HepG2 (cell line): ENCODE data around the gene PLA2R1. TPM values are rescaled to one million over a fixed set of nuclear protein-coding genes. Genes with fewer than 3 reads are reported as not detected.

Source experiments
- ATAC-seq: fragments of 200-7000 bp; cut with Tn5 transposase; 3 replicates; pipeline ENCODE4 v1.9.1; 2020; ENCODE audit warnings: mild to moderate bottlenecking, moderate library complexity
- BruUV-seq: library from RNA; stranded (reverse); fragments of 400-500 nt; replicated peaks from 2 replicates; lab custom pipeline; 2021; lab: Mats Ljungman, UMichigan
- CTCF ChIA-PET: fragments of 300-600 bp; formaldehyde crosslinking; extraction: SDS; loops from one replicate; lab custom pipeline; 2021; ENCODE audit warnings: low total read pairs, inconsistent platforms, low intra/inter-chr PET ratio; lab: Yijun Ruan, JAX
- POLR2A ChIA-PET: fragments of 350-600 bp; sonication (Branson Sonifier 250); formaldehyde crosslinking; loops from one replicate; lab custom pipeline; 2020; ENCODE audit warnings: antibody characterized with exemption, inconsistent platforms; lab: Yijun Ruan, JAX
- DNase-seq: peaks from one replicate; pipeline ENCODE4 v3.0.0-alpha.2; 2015; ENCODE audit warnings: low spot score
- FAIRE-seq: peaks from 3 replicates; lab custom pipeline; 2011; peaks lifted over from hg19 to GRCh38; lab: Jason Lieb, UNC
- H2AFZ ChIP-seq: one replicate; pipeline ENCODE4 v1.6.1; 2011; ENCODE audit warnings: low read length, inconsistent platforms
- H3K27ac ChIP-seq: fragments of 300-600 bp; 3 replicates; pipeline ENCODE4 v1.8.0; 2011; ENCODE audit warnings: mixed run types, mild to moderate bottlenecking, mixed read lengths, low read length, inconsistent platforms; ENCODE audit not compliant: insufficient read depth; ENCODE audit errors: extremely low read length
- H3K27me3 ChIP-seq, 2 experiments: fragments of 200-600 bp in 1 of 2; 2 replicates in 1 of 2; 3 replicates in 1 of 2; pipeline versions ENCODE4 v1.6.0 to v1.8.0; 2011; ENCODE audit warnings: low read length in 2 of 2, mild to moderate bottlenecking in 2 of 2, moderate library complexity in 2 of 2, inconsistent platforms in 1 of 2; ENCODE audit not compliant: insufficient read depth in 2 of 2, control insufficient read depth in 1 of 2
- H3K36me3 ChIP-seq, 2 experiments: fragments of 200-600 bp in 1 of 2; replicated peaks in 1 of 2; 2 replicates in 1 of 2; 3 replicates in 1 of 2; pipeline versions ENCODE4 v1.5.1 to v1.8.0; 2011; ENCODE audit warnings: low read length in 2 of 2, inconsistent platforms in 1 of 2; ENCODE audit not compliant: insufficient read depth in 2 of 2, control insufficient read depth in 1 of 2
- H3K4me1 ChIP-seq: 2 replicates; pipeline ENCODE4 v1.5.1; 2012; ENCODE audit warnings: low read length, inconsistent platforms; ENCODE audit not compliant: insufficient read depth
- H3K4me2 ChIP-seq: 2 replicates; pipeline ENCODE4 v1.6.0; 2011; ENCODE audit warnings: low read depth, low read length, inconsistent platforms
- H3K4me3 ChIP-seq, 3 experiments: fragments of 200-600 bp in 1 of 3; sonication (generic), shearing (Covaris generic) in 1 of 3; replicated peaks in 1 of 3; 2 replicates each; pipeline ENCODE4 v1.5.1; 2011 to 2016; ENCODE audit warnings: low read length in 3 of 3, inconsistent platforms in 2 of 3, low read depth in 2 of 3, mild to moderate bottlenecking in 2 of 3, control low read depth in 1 of 3, mixed read lengths in 1 of 3; ENCODE audit not compliant: insufficient read depth in 1 of 3
- H3K79me2 ChIP-seq: one replicate; pipeline ENCODE4 v1.6.1; 2011; ENCODE audit warnings: low read length, inconsistent platforms; ENCODE audit not compliant: insufficient read depth
- H3K9ac ChIP-seq: 2 replicates; pipeline ENCODE4 v1.6.0; 2011; ENCODE audit warnings: mild to moderate bottlenecking, low read depth, low read length, inconsistent platforms; ENCODE audit not compliant: insufficient read depth
- H3K9me3 ChIP-seq: 2 replicates; pipeline ENCODE4 v1.5.1; 2012; ENCODE audit warnings: mild to moderate bottlenecking, low read length
- H4K20me1 ChIP-seq: 2 replicates; pipeline ENCODE4 v1.6.0; 2011; ENCODE audit warnings: inconsistent platforms, mild to moderate bottlenecking, low read length, moderate library complexity; ENCODE audit not compliant: insufficient read depth
- CBX1 ChIP-seq: IDR thresholded peaks from one replicate; pipeline ENCODE4 v1.6.1; 2016; ENCODE audit warnings: antibody characterized with exemption, low read depth
- CBX5 ChIP-seq: sonication (generic); formaldehyde crosslinking; IDR thresholded peaks from 2 replicates; pipeline ENCODE4 v1.4.0; 2020; ENCODE audit warnings: missing genetic modification reagents, borderline replicate concordance
- EHMT2 ChIP-seq: fragments of 200-600 bp; sonication (generic); IDR thresholded peaks from 2 replicates; pipeline ENCODE4 v1.7.0; 2017; ENCODE audit warnings: antibody characterized with exemption, low read depth, low read length, borderline replicate concordance
- ISL2 ChIP-seq: sonication (generic); formaldehyde crosslinking; IDR thresholded peaks from 2 replicates; pipeline ENCODE4 v1.5.0; 2020; ENCODE audit warnings: missing genetic modification reagents
- PTBP1 ChIP-seq: fragments of 200-400 bp; formaldehyde crosslinking; IDR thresholded peaks from 2 replicates; pipeline ENCODE4 v1.6.1; 2018; ENCODE audit warnings: low read length, low read depth; ENCODE audit not compliant: poor library complexity, severe bottlenecking
- SETDB1 ChIP-seq: sonication (generic); formaldehyde crosslinking; IDR thresholded peaks from 2 replicates; pipeline ENCODE4 v1.5.1; 2020; ENCODE audit warnings: missing genetic modification reagents, mild to moderate bottlenecking, borderline replicate concordance
- SMC3 ChIP-seq: IDR thresholded peaks from 2 replicates; pipeline ENCODE4 v1.6.1; 2011; ENCODE audit warnings: low read length, improper control_type of control experiment
- STAG1 ChIP-seq: sonication (generic); formaldehyde crosslinking; IDR thresholded peaks from 2 replicates; pipeline ENCODE4 v1.4.0; 2020; ENCODE audit warnings: missing genetic modification reagents
- TP53 ChIP-seq: sonication (generic); formaldehyde crosslinking; conservative IDR thresholded peaks from 2 replicates; pipeline ENCODE4 v1.4.0; 2020; ENCODE audit warnings: missing genetic modification reagents
- ZNF12 ChIP-seq: sonication (generic); formaldehyde crosslinking; IDR thresholded peaks from 2 replicates; pipeline ENCODE4 v1.5.0; 2020; ENCODE audit warnings: missing genetic modification reagents
- ZNF143 ChIP-seq: sonication (generic); formaldehyde crosslinking; IDR thresholded peaks from 2 replicates; pipeline ENCODE4 v1.4.0; 2020; ENCODE audit warnings: missing genetic modification reagents
- ZNF616 ChIP-seq: sonication (generic); formaldehyde crosslinking; IDR thresholded peaks from 2 replicates; pipeline ENCODE4 v1.5.0; 2020; ENCODE audit warnings: low read depth, mild to moderate bottlenecking, missing genetic modification reagents
- WGBS: methylation state at CpG from one replicate; pipeline ENCODE4 v1.1.6; 2017; ENCODE audit warnings: low lambda C conversion rate; 5-methylcytosine and 5-hydroxymethylcytosine counted together
- in situ Hi-C: cut with HindIII; loops from 2 replicates; pipeline ENCODE4 v1.10.0; 2017; ENCODE audit warnings: low pct_unique_long_range_greater_than_20kb; ENCODE audit not compliant: extremely low pct_ligation_motif_present
- intact Hi-C: fragments of 100-400 bp; cut with micrococcal nuclease; formaldehyde crosslinking; loops from one replicate; pipeline ENCODE4 v1.10.0; 2022; ENCODE audit not compliant: unreplicated experiment
- polyA plus RNA-seq, 8 experiments: library from polyadenylated mRNA; depleted of rRNA in 3 of 8; stranded (reverse) in 7 of 8; unstranded in 1 of 8; fragments of >200 nt; fragmentation: Illumina TruSeq in 4 of 8; extraction: Trizol in 4 of 8; gene quantifications; 2 replicates each; pipeline versions ENCODE4 v1.2.1 to v1.2.3, GENCODE V29; 2011 to 2016; ENCODE audit warnings: low read depth in 4 of 8, missing spikeins in 1 of 8, mixed read lengths in 1 of 8; ENCODE audit not compliant: insufficient read depth in 1 of 8
- total RNA-seq, 5 experiments: library from RNA; depleted of rRNA; stranded (reverse); fragments of >200 nt; fragmentation: Illumina TruSeq; extraction: Trizol; gene quantifications; 2 replicates each; pipeline ENCODE4 v1.2.3, GENCODE V29; 2016; ENCODE audit warnings: low read depth in 1 of 5
- TF ChIP-seq, protein P1 (sequence below): sonication (generic); formaldehyde crosslinking; IDR thresholded peaks from 2 replicates; pipeline ENCODE4 v1.5.1; 2020; ENCODE audit warnings: mild to moderate bottlenecking, missing genetic modification reagents
- TF ChIP-seq, protein P2 (sequence below): sonication (generic); formaldehyde crosslinking; IDR thresholded peaks from 2 replicates; pipeline ENCODE4 v1.5.0; 2020; ENCODE audit warnings: mild to moderate bottlenecking, missing genetic modification reagents, moderate library complexity
- TF ChIP-seq, protein P3 (sequence below): sonication (generic); formaldehyde crosslinking; IDR thresholded peaks from 2 replicates; pipeline ENCODE4 v1.5.0; 2020; ENCODE audit warnings: missing genetic modification reagents, mild to moderate bottlenecking, borderline replicate concordance

PLA2R1 gene
- total and polyA plus RNA-seq, 2 of the 13 experiments (the other 11 are each of a cell fraction or from before 2014, with no cell fraction given) = not detected

DNA sequence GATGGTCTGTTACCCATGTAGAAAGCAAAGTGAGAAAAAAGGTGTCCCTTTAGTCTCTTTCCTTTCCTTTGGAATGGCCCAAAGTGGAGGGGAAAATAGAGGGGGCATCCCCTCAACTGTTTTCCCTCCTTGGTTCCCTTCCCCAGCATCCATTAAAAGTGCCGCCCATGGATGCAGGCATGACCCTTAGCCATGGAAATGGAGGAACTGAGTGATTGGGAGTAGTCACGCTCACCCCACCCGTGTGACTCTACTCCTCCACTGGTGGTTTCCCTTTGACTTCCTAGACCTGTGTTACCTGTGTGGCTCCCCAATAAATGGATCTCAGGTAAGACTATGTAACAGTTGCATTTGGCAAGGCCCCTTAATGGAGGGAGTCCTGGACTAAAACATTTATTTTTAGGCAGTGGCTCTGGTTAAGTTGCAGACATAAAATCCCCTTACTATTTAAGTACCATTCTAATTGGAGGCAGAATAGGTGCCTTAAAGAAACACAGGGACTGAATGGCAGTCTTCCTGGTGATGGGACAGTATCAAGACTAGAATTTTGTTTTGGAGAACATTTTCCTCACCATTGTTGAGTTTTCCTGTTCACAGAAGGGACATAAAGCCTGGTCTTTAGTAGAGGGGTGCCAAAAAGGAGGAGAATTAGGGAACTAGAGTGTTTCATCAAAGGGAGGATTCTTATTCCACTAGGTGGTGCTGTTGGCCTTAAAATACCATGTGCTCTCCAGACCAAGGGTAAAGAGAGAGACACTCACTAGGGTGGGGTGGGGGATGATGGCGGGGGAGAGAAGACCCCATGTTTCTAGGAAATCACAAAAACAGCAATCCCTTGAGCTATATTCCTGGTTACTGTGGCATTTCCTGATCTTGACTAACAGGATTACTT lies 25.7 kb upstream of the PLA2R1 start:
- ChIA-PET CTCF (interaction anchor here (1.3 to 1.9 kb wide), 3 partner anchors 123 to 976 kb away, joined by 4 to 7 read pairs (median 5); no protein-coding TSS in a partner anchor), POLR2A (no interaction called here)
- H3K4me1 ChIP-seq = no peaks in the 10 kb centered on the region
- no TSS peak for BruUV-seq
- peak; percentile 83 for ATAC-seq
- H3K4me3 ChIP-seq = no peak overlapping the region
- no peaks in the 10 kb centered on the region; a peak in 1 of 5 replicates for H3K27me3 ChIP-seq
- intact Hi-C loops = loop anchor here (1.0 to 2.0 kb wide), 3 partner anchors 906 to 1185 kb away; no protein-coding TSS in a partner anchor
- no peak overlapping the region for H3K9ac ChIP-seq
- peak; percentile 26 for FAIRE-seq
- WGBS = 6% methylated on average over 4 of the region's 4 CpGs
- TF ChIP-seq PTBP1 (no peak), STAG1 (CRISPR knock-in tag) (peak; percentile 70), ZNF616 (peak; percentile 100), SMC3 (peak; percentile 26; the same call in 1 of the 2 replicates), CBX5 (peak; percentile 68; the same call in 1 of the 2 replicates), ZNF143 (CRISPR knock-in tag) (no peak), TP53 (no peak), ISL2 (no peak), SETDB1 (CRISPR knock-in tag) (peak; percentile 95), CBX1 (peak; percentile 74), EHMT2 (no peak), ZNF12 (CRISPR knock-in tag) (no peak)
- TF ChIP-seq, protein P1, sequence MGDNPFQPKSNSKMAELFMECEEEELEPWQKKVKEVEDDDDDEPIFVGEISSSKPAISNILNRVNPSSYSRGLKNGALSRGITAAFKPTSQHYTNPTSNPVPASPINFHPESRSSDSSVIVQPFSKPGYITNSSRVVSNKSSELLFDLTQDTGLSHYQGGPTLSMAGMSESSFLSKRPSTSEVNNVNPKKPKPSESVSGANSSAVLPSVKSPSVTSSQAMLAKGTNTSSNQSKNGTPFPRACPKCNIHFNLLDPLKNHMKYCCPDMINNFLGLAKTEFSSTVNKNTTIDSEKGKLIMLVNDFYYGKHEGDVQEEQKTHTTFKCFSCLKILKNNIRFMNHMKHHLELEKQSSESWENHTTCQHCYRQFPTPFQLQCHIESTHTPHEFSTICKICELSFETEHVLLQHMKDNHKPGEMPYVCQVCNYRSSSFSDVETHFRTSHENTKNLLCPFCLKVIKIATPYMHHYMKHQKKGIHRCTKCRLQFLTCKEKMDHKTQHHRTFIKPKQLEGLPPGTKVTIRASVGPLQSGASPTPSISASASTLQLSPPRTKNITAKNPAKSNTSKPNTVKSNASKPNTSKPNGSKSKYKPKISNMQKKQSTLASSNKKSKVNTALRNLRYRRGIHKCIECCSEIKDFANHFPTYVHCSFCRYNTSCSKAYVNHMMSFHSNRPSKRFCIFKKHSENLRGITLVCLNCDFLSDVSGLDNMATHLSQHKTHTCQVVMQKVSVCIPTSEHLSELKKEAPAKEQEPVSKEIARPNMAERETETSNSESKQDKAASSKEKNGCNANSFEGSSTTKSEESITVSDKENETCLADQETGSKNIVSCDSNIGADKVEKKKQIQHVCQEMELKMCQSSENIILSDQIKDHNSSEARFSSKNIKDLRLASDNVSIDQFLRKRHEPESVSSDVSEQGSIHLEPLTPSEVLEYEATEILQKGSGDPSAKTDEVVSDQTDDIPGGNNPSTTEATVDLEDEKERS (CRISPR knock-in tag) = peak; percentile 94
- TF ChIP-seq, protein P2, sequence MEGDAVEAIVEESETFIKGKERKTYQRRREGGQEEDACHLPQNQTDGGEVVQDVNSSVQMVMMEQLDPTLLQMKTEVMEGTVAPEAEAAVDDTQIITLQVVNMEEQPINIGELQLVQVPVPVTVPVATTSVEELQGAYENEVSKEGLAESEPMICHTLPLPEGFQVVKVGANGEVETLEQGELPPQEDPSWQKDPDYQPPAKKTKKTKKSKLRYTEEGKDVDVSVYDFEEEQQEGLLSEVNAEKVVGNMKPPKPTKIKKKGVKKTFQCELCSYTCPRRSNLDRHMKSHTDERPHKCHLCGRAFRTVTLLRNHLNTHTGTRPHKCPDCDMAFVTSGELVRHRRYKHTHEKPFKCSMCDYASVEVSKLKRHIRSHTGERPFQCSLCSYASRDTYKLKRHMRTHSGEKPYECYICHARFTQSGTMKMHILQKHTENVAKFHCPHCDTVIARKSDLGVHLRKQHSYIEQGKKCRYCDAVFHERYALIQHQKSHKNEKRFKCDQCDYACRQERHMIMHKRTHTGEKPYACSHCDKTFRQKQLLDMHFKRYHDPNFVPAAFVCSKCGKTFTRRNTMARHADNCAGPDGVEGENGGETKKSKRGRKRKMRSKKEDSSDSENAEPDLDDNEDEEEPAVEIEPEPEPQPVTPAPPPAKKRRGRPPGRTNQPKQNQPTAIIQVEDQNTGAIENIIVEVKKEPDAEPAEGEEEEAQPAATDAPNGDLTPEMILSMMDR (CRISPR knock-in tag) = peak; percentile 54
- TF ChIP-seq, protein P3, sequence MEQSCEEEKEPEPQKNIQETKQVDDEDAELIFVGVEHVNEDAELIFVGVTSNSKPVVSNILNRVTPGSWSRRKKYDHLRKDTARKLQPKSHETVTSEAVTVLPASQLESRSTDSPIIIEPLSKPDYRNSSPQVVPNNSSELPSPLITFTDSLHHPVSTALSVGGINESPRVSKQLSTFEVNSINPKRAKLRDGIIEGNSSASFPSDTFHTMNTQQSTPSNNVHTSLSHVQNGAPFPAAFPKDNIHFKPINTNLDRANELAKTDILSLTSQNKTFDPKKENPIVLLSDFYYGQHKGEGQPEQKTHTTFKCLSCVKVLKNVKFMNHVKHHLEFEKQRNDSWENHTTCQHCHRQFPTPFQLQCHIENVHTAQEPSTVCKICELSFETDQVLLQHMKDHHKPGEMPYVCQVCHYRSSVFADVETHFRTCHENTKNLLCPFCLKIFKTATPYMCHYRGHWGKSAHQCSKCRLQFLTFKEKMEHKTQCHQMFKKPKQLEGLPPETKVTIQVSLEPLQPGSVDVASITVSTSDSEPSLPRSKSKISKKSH (CRISPR knock-in tag) = peak; percentile 78; the same call in 1 of the 2 replicates
- no peak overlapping the region for H3K27ac ChIP-seq
- no peak overlapping the region for H2AFZ ChIP-seq
- no peaks in the 10 kb centered on the region for H3K36me3 ChIP-seq
- H4K20me1 ChIP-seq = no peaks in the 10 kb centered on the region
- peak; percentile 30 for DNase-seq
- H3K4me2 ChIP-seq = no peak overlapping the region
- in situ Hi-C loops = no loop called here
- H3K9me3 ChIP-seq = peaks cover 46% of the 10 kb centered on the region
- no peaks in the 10 kb centered on the region for H3K79me2 ChIP-seq
